Activated CD8-positive, alpha-beta T cell treated with anti-CD3 and anti-CD28 coated beads for 36 hours (primary cell): ENCODE results near the gene BPNT1. TPM values are rescaled to one million over a fixed set of nuclear protein-coding genes. Genes with fewer than 3 reads are reported as not detected.

Experiments used
- ATAC-seq: fragments of 200-7000 bp; cut with Tn5 transposase; one replicate; pipeline ENCODE4 v1.10.0; 2021; ENCODE audit warnings: mild to moderate bottlenecking, moderate library complexity
- CTCF ChIA-PET: fragments of 350-600 bp; sonication (Branson Sonifier 250); formaldehyde crosslinking; loops from one replicate; lab custom pipeline; 2021; ENCODE audit warnings: antibody characterized with exemption; lab: Charles Lee
- POLR2A ChIA-PET: fragments of 350-600 bp; sonication (Branson Sonifier 250); formaldehyde crosslinking; loops from one replicate; lab custom pipeline; 2021; ENCODE audit warnings: antibody characterized with exemption; lab: Charles Lee
- DNase-seq: peaks from one replicate; pipeline ENCODE4 v3.0.0-alpha.2; 2020
- H3K27ac Mint-ChIP-seq: one replicate; pipeline ENCODE4 v1.8.0; 2021; ENCODE audit warnings: mild to moderate bottlenecking, mixed read lengths
- H3K27me3 Mint-ChIP-seq: one replicate; pipeline ENCODE4 v1.8.0; 2021; ENCODE audit warnings: mixed read lengths
- H3K36me3 Mint-ChIP-seq: one replicate; pipeline ENCODE4 v1.8.0; 2021; ENCODE audit warnings: low read depth, mixed read lengths
- H3K4me1 Mint-ChIP-seq: one replicate; pipeline ENCODE4 v1.8.0; 2021; ENCODE audit warnings: low read depth, mixed read lengths
- H3K4me3 Mint-ChIP-seq: one replicate; pipeline ENCODE4 v1.8.0; 2021; ENCODE audit warnings: mild to moderate bottlenecking, moderate library complexity, mixed read lengths
- H3K9me3 Mint-ChIP-seq: one replicate; pipeline ENCODE4 v1.8.0; 2021; ENCODE audit warnings: mixed read lengths
- CTCF ChIP-seq: fragments of 200-600 bp; IDR thresholded peaks from one replicate; pipeline ENCODE4 v1.8.0; 2022; ENCODE audit warnings: antibody characterized with exemption, mild to moderate bottlenecking
- intact Hi-C: fragments of 100-400 bp; cut with micrococcal nuclease; formaldehyde crosslinking; loops from one replicate; pipeline ENCODE4 v1.10.0; 2022
- total RNA-seq, 2 experiments: library from RNA; stranded (reverse); gene quantifications; one replicate each; pipeline ENCODE4 v1.2.3, GENCODE V29; 2021

Gene BPNT1
- total RNA-seq, 2 experiments from 2014 or later = 19.6 to 25.3 TPM

GRCh38 chr1:220127076-220127475, 37.5 kb upstream of the BPNT1 start:
- Mint-ChIP-seq H3K9me3 (peaks cover 5% of the 10 kb centered on the region), H3K27ac (no peak overlapping the region), H3K4me1 (peaks cover 16% of the 10 kb centered on the region), H3K36me3 (peaks cover 41% of the 10 kb centered on the region), H3K27me3 (no peaks in the 10 kb centered on the region), H3K4me3 (no peak overlapping the region)
- CTCF ChIA-PET = interaction anchor here (1.0 kb wide), 1 partner anchor 14 kb away, joined by 5 read pairs; no protein-coding TSS in a partner anchor
- TF ChIP-seq CTCF = no peak
- ATAC-seq = no peak
- DNase-seq = no peak
- intact Hi-C loops = no loop called here
- POLR2A ChIA-PET = no interaction called here

- H3K36me3 Mint-ChIP-seq = peaks cover 31% of the 10 kb centered on the region
- H3K4me1 Mint-ChIP-seq = peaks cover 11% of the 10 kb centered on the region
- DNase-seq (no peak), ATAC-seq (no peak)
- TF ChIP-seq CTCF = no peak
- H3K4me3 Mint-ChIP-seq = no peak overlapping the region
- no peaks in the 10 kb centered on the region for H3K27me3 Mint-ChIP-seq
- peaks cover 3% of the 10 kb centered on the region for H3K9me3 Mint-ChIP-seq
- ChIA-PET CTCF (interaction anchor here (0.6 to 2.4 kb wide), 7 partner anchors 8 to 136 kb away, joined by 3 to 10 read pairs (median 3); no protein-coding TSS in a partner anchor), POLR2A (no interaction called here)
- H3K27ac Mint-ChIP-seq = peak overlapping the region; percentile 64
- intact Hi-C loops = no loop called here
These were observed 35.0 kb upstream of the BPNT1 start for GRCh38 chr1:220124542-220124941.

- ATAC-seq (no peak), DNase-seq (peak; percentile 48)
- peak; percentile 20 for TF ChIP-seq CTCF
- CTCF ChIA-PET = interaction anchor here (0.6 to 2.4 kb wide), 7 partner anchors 8 to 135 kb away, joined by 3 to 10 read pairs (median 3); no protein-coding TSS in a partner anchor
- Mint-ChIP-seq H3K4me3 (no peak overlapping the region), H3K4me1 (peaks cover 11% of the 10 kb centered on the region), H3K36me3 (peaks cover 29% of the 10 kb centered on the region), H3K9me3 (no peaks in the 10 kb centered on the region), H3K27me3 (no peaks in the 10 kb centered on the region), H3K27ac (no peak overlapping the region)
- intact Hi-C loops = no loop called here
- POLR2A ChIA-PET = no interaction called here
These were observed 34.3 kb upstream of the BPNT1 start for GRCh38 chr1:220123889-220124288.

- CTCF ChIA-PET = interaction anchor here (1.2 to 2.4 kb wide), 5 partner anchors 8 to 72 kb away, joined by 3 to 10 read pairs (median 6); no protein-coding TSS in a partner anchor
- H3K27ac Mint-ChIP-seq = no peak overlapping the region
- no peaks in the 10 kb centered on the region for H3K27me3 Mint-ChIP-seq
- no peaks in the 10 kb centered on the region for H3K9me3 Mint-ChIP-seq
- intact Hi-C loops = no loop called here
- no peak for ATAC-seq
- POLR2A ChIA-PET = no interaction called here
- no peak for DNase-seq
- no peak for TF ChIP-seq CTCF
- peaks cover 22% of the 10 kb centered on the region for H3K36me3 Mint-ChIP-seq
- peaks cover 13% of the 10 kb centered on the region for H3K4me1 Mint-ChIP-seq
- no peak overlapping the region for H3K4me3 Mint-ChIP-seq
These were observed 33.5 kb upstream of the BPNT1 start for GRCh38 chr1:220123066-220123465.

GRCh38 chr1:220121791-220122530, 32.4 kb upstream of the BPNT1 start:
- H3K27ac Mint-ChIP-seq = no peak overlapping the region
- H3K4me1 Mint-ChIP-seq = peaks cover 13% of the 10 kb centered on the region
- no peak for TF ChIP-seq CTCF
- H3K9me3 Mint-ChIP-seq = no peaks in the 10 kb centered on the region
- H3K4me3 Mint-ChIP-seq = no peak overlapping the region
- intact Hi-C loops = no loop called here
- CTCF ChIA-PET = interaction anchor here (1.8 kb wide), 1 partner anchor 9 kb away, joined by 6 read pairs; no protein-coding TSS in a partner anchor
- no peak for ATAC-seq
- no peaks in the 10 kb centered on the region for H3K27me3 Mint-ChIP-seq
- POLR2A ChIA-PET = no interaction called here
- H3K36me3 Mint-ChIP-seq = peaks cover 16% of the 10 kb centered on the region
- no peak for DNase-seq
